HL-60/S4 treated with phorbol 12-myristate 13-acetate at 8.2 ng/mL for 4 days and 3 days (cell line): ENCODE measurements around the gene MAS1L.

Source experiments
- in situ Hi-C: fragments of 300-500 bp; cut with MboI; formaldehyde crosslinking; loops from 2 replicates; pipeline ENCODE4 v1.15.0; 2022; ENCODE audit warnings: low sequenced_read_pairs

MAS1L gene

GRCh38 chr6:29510746-29511300 lies 23.1 kb upstream of the MAS1L start:
- in situ Hi-C loops: no loop called here

- in situ Hi-C loops: no loop called here
Observed at GRCh38 chr6:29510202-29510601, 22.4 kb upstream of the MAS1L start.

- in situ Hi-C loops: no loop called here
Observed at GRCh38 chr6:29509711-29510110, 22.0 kb upstream of the MAS1L start.

DNA sequence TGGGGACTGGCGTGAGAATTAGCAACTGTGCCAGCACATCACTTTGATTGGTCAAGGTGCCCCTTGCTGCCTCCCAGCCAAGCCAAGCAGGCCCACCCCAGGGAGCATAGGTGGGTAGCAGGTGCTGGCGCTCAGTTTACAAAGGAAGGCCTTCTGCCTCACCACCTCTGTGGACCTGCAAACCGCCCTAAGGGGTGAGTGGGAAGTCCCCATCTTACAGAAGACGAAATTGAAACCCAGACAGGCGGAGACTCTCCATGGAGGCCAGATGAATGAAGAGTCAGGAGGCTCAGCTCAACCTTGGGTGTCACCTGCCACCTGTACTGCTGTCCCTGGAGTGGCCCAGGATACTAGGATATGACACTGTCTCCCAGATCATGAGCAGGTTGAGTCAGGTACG lies 21.5 kb upstream of the MAS1L start:
- in situ Hi-C loops: no loop called here

GRCh38 chr6:29507319-29507718 lies 19.6 kb upstream of the MAS1L start:
- in situ Hi-C loops: no loop called here

DNA sequence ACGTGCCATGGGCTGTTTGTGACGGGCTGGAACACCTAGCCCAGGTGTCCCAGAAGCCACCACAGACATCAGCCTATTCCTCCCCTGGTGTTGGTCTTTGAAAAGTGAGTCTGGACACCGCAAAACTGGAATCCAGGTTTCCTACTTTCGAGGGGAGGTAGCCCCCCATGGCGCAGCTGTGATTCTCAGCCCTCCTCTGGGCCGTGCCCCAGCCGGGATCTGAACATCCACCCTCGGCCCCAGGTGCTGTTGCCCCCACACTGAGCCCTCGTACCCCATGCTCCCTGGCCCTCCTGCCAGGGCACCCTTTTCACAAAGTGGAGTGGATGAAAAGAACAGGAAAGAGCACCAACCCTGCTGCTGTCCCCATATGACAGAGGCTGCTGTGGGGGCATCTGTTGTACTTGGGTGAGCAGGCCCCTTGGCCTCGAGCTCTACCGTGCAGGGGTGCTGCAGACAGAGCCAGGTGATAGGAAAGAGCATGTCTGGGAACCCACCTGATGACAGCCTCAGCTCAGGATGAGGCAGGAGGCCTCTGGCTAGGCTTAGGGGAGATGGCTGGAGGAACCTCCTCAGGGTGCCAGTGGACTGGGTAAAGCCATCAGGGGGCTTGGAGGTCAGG lies 18.8 kb upstream of the MAS1L start:
- in situ Hi-C loops: no loop called here

- in situ Hi-C loops: no loop called here
Observed at GRCh38 chr6:29505808-29506207, 18.1 kb upstream of the MAS1L start.

GRCh38 chr6:29504961-29505360 lies 17.2 kb upstream of the MAS1L start:
- in situ Hi-C loops: no loop called here

DNA sequence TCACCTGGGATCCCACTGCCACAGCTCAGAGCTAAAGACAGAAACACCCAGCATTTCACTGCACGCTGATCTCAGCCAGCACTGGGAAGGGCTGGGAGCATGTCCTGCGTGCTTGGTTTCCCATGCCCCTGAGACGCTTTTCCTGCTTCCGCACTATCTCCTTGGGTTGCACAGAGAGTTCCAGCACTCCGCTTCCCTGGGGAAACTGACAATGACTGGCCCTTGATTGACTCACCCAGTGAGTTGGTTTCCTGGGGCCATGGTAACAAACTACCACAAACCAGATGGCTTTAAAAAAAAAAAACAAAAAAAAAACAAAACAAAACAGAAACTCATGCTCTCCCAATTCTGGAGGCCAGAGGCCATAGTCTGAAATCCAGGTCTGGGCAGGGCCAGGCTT lies 14.8 kb upstream of the MAS1L start:
- in situ Hi-C loops: no loop called here

DNA sequence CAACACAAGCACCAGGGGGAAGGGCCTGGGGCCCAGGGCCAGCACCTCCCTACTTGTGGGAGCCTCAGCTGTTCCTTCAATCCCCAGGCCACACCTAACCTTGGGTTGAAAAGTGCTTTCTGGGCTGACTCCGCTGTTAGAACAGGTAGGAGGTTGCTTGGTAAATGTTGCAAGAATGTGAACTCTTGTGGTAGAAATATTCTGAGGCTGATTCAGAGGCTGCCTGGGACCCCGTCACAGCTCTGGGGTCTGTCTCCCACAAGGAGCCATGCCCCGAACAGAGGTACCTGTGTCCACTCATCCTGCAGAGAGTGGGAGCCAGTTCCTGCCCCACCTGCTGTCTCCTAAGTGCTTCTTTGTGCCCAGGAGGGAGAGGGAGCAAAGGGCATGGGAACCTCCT lies 14.4 kb upstream of the MAS1L start:
- in situ Hi-C loops: no loop called here

GRCh38 chr6:29501106-29501505 lies 13.3 kb upstream of the MAS1L start:
- in situ Hi-C loops: no loop called here

GRCh38 chr6:29500594-29500993 lies 12.8 kb upstream of the MAS1L start:
- in situ Hi-C loops: no loop called here

- in situ Hi-C loops: no loop called here
Observed at GRCh38 chr6:29499704-29500103, 11.9 kb upstream of the MAS1L start.

- in situ Hi-C loops: no loop called here
Observed at GRCh38 chr6:29496961-29497360, 9.2 kb upstream of the MAS1L start.

DNA sequence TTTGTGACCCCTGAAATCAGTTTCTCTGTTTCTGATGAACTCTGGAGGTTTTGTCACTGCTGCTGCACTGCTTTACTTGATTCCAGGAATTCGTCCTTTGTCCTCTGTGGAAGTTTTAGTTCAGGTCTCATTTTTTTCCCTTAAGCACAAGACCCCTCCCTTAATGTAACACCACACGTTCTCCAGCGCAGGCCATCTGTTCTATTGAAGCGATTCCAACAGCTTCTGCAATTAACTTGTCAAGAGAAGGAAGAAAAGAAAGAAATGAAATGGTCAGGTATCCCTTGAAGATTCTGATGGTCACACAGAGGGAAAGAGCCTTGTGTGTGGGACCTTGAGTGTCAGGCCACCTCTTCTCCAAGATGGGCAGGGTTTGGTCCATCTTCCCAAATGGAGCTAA lies 7.8 kb upstream of the MAS1L start:
- in situ Hi-C loops: no loop called here

DNA sequence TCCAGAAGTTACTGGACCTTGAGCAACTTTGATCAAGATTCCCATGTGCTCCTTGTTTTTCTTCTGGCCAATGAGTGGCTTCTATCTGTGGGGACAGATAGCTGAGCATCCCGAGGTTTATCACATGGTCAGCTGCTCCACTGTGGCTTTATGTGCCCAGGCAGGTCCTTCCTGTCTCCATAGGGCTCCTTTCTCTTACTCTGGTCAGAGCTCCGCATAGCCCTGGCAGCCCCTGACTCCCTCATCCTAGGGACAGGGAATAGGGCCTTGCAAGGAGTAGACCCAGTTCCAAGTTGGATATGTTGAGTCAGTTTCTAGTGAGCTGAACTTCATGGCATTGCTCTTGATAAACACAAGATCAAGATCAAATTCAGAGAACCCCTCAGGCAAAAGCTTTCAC lies 6.4 kb upstream of the MAS1L start:
- in situ Hi-C loops: no loop called here

DNA sequence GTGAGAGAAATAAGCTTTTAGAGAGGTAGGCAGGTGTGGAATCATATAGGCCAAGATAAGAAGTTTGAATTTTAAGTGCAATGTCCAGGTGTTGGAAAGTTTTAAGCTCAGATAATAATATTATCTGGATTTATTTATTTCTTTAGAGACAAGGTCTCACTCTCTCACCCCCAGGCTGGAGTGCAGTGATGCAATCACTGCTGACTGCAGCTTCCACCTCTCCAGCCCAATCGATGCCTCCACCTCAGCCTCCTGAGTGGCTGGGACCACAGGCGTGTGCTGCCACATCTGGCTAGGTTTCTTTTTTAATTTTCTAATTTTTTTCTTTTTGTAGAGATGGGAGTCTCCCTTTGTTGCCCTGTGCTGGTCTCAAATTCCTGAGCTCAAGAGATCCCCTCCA lies 5.5 kb upstream of the MAS1L start:
- in situ Hi-C loops: no loop called here

DNA sequence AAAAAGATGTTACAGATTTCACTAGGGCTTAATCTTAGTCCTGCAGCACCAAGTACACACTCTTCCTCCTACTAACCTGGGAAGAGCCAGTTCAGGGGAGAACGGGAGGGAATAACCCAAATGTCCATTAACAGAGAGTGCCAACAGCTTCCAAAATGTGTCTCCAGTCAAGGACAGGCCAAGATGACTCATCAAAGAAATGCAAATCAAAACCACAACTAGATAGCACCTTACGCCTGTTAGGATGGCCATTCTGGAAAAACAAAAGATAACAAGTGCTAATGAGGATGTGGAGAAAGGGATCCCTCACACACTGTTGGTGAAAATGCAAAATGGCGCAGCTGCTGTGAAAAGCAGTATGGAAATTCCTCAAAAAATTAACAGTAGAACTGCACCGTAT lies 3.8 kb upstream of the MAS1L start:
- in situ Hi-C loops: no loop called here

DNA sequence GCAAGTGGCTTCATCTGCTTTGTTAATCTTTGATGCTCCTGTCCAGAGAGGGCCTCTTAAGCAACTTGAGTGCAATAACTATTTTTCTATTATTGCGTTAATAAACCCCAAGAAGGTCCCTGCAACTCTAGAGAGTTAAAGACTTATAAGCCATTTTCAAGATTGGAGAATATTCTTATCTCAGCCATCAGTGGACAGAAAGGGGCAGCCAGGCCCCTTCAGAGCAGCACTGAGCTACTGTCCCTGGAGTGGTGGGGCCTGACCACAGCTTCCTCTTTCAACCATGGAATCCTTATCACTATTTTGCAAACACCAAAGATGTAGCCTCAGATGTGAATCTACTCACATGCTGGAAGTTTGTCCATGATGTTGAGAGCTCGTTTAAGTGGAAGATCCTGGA lies 2.8 kb upstream of the MAS1L start:
- in situ Hi-C loops: no loop called here

DNA sequence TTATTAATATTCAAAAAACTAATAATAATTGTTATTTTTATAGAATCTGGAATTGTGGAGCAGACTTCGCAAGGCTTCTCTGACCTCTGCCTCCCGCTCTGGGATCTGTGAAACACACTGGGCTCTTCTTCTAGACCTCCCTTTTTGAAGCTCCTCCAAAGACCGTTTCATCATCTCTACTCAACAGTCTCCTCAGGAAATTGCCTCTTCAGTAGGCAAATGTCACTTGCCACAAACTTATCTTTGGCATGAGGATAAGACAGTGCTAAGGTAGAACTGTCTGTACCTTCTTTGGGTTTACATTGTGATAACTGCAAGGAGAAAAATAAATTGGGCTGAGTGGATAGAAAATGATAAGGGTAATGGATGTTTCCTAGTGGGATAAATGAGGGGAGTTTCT lies 2.3 kb upstream of the MAS1L start:
- in situ Hi-C loops: no loop called here

- in situ Hi-C loops: no loop called here
Observed at GRCh38 chr6:29489286-29489685, 1.5 kb upstream of the MAS1L start.

DNA sequence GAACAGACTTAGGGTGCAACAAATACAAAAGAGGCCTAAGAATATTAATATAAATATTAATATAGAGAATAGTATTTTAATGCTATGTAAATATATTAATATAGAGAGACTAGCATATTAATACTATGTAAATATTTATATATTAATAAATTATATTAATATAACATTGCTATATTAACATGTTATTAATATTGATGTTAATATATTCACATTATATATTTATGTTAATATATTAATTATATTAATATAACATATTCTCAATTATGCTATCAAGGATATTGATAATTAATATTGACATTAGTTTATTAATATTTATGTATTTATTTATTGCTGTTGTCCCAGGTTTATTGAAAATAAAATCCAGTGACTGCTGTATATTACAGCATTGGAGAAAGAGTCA lies 1.1 kb upstream of the MAS1L start:
- in situ Hi-C loops: no loop called here

- in situ Hi-C loops: no loop called here
Observed at GRCh38 chr6:29487131-29487530, 625 bp downstream of the MAS1L start.
